Ishikawa (cell line): ENCODE results near the gene PCYT1A.

Source experiments
- CEBPB ChIP-seq: IDR thresholded peaks from 2 replicates; pipeline ENCODE4 v1.6.1; 2012
- EP300 ChIP-seq: IDR thresholded peaks from 2 replicates; pipeline ENCODE4 v1.6.1; 2012; ENCODE audit warnings: borderline replicate concordance
- MAX ChIP-seq: IDR thresholded peaks from 2 replicates; pipeline ENCODE4 v1.6.1; 2012
- REST ChIP-seq: IDR thresholded peaks from 2 replicates; pipeline ENCODE4 v1.6.1; 2012; ENCODE audit warnings: low read depth, mild to moderate bottlenecking
- TAF1 ChIP-seq: IDR thresholded peaks from 2 replicates; pipeline ENCODE4 v1.6.1; 2012; ENCODE audit warnings: low read depth, mild to moderate bottlenecking

- TF ChIP-seq CEBPB = no peak
- TF ChIP-seq REST = no peak
- no peak for TF ChIP-seq TAF1
- no peak for TF ChIP-seq EP300
- TF ChIP-seq MAX = no peak; the same call in 1 of the 2 replicates
These were observed 461 bp downstream of the PCYT1A start for GRCh38 chr3:196287090-196287439.
